DMS53 treated with DMSO at 0.1 percent for 48 hours (cell line): ENCODE measurements around the gene GLCCI1.
"Not testable (repeated sequence)": the region's sequence is repeated elsewhere in the genome, so short reads cannot be mapped to it uniquely, and the experiment has no call there.

Source experiments
- DNase-seq: peaks from one replicate; lab custom pipeline; 2025; ENCODE audit not compliant: unreplicated experiment; lab: John Stamatoyannopoulos, UW

GLCCI1 gene

GRCh38 chr7:7988706-7989105 is 20.1 kb downstream of the GLCCI1 start:
- DNase-seq, result no peak

- no peak for DNase-seq
Observed at GRCh38 chr7:7989133-7989532, 20.5 kb downstream of the GLCCI1 start.

GRCh38 chr7:7989616-7990440 is 21.2 kb downstream of the GLCCI1 start:
- peak; percentile 33 for DNase-seq

GRCh38 chr7:7990441-7990761 is 21.8 kb downstream of the GLCCI1 start:
- no peak for DNase-seq

DNA sequence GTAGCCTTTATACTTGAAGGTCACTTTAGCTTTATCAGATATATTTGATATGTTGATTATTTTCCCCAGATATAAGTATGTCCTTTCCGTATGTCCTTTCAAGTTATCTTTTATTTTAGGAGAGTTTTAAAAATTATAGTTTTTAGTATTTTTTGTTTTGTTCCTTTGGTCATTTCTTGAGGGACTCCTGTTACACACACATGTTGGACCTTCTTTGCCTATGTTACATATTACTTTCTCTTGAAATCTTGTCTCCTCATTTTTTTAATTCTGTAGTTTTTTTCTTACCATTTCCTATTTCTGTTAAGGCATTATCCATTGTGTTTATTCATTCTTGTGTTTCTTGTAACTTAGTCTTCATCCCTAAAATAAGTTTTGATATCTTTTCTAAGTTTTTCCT is 23.9 kb downstream of the GLCCI1 start:
- no peak for DNase-seq

- DNase-seq, result not testable (repeated sequence)
Observed at GRCh38 chr7:7995348-7995747, 26.8 kb downstream of the GLCCI1 start.

DNA sequence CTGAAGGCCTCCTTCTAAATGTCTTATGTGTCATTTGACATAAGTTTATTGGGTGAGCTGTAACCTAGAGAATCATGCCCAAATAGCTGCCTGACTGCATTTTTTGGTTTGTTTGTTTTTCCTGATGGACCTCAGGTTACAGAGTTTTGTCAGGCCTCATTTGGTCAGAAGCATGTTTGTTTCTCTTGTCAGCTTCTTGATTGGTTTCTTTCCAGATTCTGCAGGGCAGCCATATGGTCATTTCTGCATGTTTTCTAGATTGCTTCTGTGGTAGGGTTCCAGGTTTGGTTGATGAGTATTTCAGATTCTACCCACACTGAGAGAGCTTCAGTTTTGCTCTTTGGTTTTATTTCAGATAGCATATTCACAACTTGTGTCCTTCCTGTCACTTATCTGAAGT is 28.0 kb downstream of the GLCCI1 start:
- peak; percentile 19 for DNase-seq

DNA sequence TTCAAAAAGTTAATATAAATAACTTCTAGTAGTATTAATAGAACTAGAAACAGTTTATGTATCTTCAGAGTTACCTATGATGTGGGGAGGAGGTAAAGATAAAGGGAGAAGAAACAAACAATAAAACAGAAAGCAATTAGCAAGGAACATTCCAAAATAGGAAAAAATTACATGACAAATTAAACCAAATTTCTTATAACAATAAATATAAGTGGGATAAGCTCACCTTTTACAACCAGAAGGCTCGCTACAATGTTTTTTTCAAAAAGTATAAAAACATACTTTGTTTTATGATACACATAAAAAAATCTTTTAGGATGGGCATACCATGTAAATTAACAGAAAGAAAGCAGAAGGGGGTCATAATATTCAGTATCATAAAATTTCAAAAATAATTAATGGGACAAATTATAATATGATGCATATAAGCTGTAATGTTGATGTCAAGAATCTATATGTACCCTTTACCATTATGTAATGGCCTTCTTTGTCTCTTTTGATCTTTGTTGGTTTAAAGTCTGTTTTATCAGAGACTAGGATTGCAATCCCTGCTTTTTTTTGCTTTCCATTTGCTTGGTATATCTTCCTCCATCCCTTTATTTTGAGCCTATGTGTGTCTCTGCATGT is 31.8 kb downstream of the GLCCI1 start:
- DNase-seq, result no peak

DNA sequence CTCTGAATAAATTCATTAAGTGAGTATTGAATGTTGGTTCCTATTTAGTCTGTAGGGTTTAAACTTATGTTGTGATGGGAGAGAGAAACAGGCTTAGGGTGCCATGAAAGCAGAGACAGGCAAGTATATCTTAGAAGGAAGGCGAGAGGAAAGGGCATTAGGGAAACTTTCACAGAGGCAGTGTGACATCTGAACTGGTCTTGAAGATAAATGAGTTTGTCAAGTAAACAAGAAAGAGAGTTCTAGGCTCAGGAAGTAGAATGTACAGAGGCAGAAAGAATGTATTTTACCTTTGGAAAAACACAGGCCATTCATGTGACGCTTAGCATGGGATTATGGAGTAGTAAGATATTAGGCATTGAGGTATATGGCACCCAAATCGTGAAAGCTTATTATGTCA is 34.5 kb downstream of the GLCCI1 start:
- DNase-seq, result no peak

DNA sequence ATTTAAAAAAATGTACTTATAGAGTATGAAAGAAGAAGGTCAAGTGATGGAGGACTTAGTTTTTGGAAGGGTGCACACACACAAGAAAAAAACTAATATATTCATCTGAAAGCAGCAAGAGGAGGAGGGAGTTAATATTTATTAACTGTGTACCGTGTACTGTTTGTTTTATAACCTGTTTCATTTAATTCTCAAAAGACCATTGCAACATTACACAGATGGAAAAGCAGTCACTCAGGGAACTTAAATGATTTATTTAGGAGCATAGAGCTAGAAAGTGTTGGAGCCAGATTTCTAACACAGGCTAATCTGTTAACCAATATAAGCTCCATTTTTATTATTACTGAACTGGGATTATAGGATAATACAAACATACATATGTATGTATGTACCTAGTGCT is 36.7 kb downstream of the GLCCI1 start:
- no peak for DNase-seq

DNA sequence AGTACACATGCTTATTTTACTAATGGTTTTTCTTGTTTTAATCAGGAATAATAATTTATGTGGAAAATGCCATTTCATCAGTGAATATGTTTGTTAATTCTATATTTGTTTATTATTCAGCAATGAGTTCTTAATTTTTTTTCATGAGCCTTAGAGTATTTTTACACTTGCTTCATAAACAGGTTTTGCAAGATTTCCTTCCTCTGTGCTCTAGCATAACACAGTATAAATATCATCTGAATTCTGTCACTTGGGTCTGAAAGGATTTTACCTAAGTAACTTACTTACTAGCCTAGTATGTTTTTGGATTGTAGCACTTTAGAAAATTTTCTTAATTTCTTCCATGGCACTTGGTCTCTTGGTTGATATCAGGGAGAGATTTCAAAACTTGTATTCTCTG is 45.8 kb downstream of the GLCCI1 start:
- DNase-seq, result no peak

GRCh38 chr7:8015100-8015745 is 46.6 kb downstream of the GLCCI1 start:
- DNase-seq, result no peak

GRCh38 chr7:8015746-8016120 is 47.1 kb downstream of the GLCCI1 start:
- DNase-seq, result no peak

DNA sequence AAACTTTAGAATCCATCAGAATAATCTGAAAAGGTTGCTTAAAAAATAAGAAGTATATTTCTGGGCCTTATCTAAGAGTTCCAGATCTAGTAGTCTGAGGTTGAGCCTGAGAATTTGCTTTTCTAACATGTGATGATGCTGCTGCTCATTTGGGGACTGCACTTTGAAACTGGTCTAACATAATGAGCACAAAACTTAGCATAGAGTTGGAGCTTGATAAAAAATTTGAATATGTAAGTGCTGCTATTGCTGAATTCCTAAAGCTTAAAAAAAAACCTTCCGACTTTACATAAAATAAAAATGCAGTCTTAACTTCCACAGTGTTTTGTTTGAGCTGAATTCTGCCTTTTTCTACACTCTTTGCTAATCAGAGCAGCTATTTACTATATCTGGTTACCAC is 48.8 kb downstream of the GLCCI1 start:
- DNase-seq, result no peak

- no peak for DNase-seq
Observed at GRCh38 chr7:8018961-8019360, 50.4 kb downstream of the GLCCI1 start.

GRCh38 chr7:8022628-8023027 is 54.0 kb downstream of the GLCCI1 start:
- DNase-seq, result no peak

GRCh38 chr7:8035192-8035591 is 66.6 kb downstream of the GLCCI1 start:
- DNase-seq, result no peak

DNA sequence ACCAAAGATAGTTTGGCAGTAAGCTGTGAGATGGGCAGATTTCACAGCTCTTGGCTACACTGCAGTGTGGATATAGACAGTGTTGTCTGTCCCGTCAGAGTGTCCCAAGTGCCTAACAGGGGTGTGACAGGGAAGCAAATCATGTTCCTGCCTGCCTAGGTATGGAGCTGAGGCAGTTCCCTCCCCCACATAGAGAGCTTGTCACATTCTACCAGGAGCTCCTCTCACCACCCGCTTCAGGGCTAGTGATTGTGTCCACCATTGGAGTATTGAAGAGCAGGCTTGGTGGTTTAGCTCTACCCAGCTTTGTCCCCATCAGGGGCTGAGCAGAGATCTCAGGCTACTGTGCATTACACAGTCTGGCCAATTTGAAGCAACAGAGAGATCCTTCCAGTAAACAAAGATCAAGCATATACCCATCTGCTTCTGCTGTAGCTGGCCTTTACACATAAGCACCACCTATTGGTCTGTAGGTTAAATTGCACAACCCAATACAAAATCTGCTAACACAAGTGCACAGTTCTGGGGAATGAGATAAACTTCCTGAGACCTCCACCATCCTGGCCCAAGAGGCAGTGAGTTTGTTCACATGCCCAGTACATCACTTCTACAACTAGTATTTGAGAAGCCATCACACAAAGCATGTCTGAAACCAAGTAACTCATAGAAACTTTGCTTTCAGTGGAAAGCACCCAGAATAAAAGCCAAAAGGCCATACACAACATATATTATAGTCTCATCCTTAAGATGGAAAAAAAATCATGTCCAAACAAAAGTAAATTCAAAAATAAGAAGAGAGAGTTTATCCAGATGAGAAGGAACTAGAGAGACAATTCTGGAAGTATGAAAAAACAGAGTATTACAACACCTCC is 67.3 kb downstream of the GLCCI1 start:
- DNase-seq, result peak; percentile 75

GRCh38 chr7:8037151-8037550 is 68.6 kb downstream of the GLCCI1 start:
- DNase-seq, result no peak

DNA sequence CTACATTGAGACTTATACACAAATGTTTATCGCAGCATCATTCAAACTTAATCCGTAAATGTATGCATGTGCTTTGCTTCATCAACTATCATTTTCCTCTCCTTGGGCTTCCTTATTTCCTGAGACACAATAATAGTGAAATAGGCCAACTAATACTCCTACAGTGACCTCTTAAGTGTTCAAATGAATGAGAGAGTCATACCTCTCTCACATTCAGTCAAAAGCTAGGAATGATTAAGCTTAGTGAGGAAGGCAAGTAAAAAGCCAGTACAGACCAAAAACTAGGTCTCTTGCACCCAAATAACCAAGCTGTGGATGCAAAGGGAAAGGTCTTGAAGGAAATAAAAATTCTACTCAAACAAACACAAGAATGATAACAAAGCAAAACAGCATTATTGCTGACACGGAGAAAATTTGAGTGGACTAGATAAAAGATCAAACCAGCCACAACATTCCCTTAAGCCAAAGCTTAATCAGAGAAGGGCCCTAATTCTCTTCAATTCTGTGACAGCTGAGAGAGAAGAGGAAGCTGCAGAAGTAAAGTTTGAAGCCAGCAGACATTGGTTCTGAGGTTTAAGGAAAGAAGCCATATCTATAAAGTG is 72.3 kb downstream of the GLCCI1 start:
- DNase-seq, result no peak
